Right forelimb (tissue), 1 donor: ENCODE results near the gene ZNF423.
A peak's percentile ranks its signal among the peaks of the same experiment; 100 is the strongest.
"Not testable (repeated sequence)": the region's sequence is repeated elsewhere in the genome, so short reads cannot be mapped to it uniquely, and the experiment has no call there.

ENCODE experiments used
- DNase-seq: peaks from one replicate; pipeline ENCODE4 v3.0.0-alpha.2; 2018

ZNF423 gene

DNA sequence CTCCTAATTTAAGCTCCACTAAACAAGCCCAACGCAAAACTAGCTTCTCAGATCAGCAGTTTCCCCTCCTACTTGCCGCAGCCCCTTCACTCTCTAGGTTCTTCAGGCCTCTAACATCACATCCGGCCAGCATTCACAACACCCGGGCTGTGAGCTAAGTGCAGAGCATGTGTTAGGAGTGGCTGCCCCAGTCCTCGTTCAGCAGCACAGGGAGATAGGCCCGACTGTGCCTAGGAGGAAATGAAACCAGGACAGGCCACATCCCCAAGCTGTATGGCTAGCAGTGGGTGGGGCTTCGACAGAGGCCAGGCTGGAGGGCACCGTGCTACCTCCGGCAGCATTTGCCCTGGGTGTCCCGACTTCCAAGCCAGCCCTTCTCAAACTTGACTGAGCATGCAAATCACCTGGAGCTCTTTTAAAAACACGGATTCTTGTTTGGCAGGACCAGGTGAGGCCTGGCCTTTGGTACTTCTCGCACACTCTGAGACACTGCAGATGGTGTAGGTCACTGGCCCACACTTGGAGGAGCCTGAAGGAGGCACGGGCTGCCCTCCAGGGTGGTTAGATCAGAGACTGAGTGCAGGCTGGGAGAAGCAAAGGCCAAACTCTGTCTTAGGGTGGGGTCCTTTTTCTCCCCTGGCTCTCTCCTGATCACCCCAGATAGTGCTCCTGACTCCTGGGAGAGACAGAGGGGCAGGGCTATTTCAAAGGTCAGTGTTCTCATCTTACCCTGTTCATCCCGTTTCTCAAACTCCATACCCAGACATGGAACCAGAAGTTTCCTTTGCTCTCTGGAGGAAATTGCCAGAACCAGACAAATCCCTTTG is 280.4 kb downstream of the ZNF423 start:
- no peak for DNase-seq

- no peak for DNase-seq
These were observed 281.1 kb downstream of the ZNF423 start for GRCh38 chr16:49574826-49575225.

DNA sequence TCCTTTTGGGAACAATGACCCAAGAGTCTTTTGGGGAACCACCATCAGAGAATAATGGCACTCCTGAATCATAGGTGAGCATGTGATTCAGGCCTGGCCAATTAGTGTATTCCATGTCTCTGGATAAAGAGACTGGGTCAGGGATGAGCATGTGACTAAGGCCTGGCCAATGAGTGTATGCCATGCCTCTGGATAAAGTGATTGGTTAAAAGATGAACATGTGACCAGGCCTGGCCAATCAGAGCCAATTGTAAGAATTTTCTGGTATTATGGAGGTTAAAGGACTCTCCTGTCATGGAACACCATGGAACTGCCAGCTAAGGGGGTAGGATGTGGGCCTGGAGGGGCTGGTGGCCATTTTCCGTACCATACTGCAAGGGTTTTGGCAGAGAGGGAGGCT is 288.0 kb downstream of the ZNF423 start:
- no peak for DNase-seq

DNA sequence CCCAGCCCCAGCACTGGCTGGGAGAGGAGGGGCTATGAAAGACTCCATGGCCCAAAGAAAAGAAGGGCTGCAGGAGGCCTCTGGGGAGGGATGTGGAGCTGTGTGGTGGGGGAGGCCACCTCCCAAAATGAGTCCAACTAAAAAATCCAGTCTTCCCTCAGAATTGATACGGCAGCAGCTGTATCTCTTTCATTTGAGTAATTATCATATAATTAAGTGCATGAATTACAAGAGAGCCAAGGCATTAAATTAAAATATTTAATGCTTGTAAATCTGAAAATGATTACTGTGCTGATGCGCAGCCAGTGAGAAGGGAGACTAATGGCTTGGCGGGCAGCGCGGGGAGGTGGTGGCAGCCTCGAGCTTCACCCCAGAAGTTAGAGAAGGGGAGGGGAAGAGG is 289.5 kb downstream of the ZNF423 start:
- DNase-seq = no peak

GRCh38 chr16:49564496-49565229 is 291.2 kb downstream of the ZNF423 start:
- DNase-seq = peak; percentile 78

DNA sequence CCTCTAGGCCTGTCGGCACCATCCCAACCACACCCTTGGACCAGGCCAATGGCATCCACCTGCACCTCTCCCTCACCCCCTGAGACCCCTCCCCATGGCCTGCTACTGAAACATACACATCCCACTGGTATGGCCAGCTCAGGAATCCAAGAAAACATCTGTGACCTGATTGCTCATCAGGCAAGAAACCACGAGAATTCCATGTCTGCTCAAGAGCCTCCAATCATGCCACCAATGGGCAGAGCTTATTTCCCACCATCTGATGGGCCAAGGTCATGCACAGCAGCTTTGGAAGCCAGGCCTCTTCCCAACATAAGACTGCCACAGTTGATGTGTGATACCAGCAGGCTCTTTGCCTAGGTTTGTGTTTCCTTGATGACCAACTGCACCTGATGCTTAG is 292.2 kb downstream of the ZNF423 start:
- no peak for DNase-seq

GRCh38 chr16:49562894-49563293 is 293.0 kb downstream of the ZNF423 start:
- not testable (repeated sequence) for DNase-seq

- no peak for DNase-seq
These were observed 293.7 kb downstream of the ZNF423 start for GRCh38 chr16:49562228-49562627.

- peak; percentile 77 for DNase-seq
These were observed 295.7 kb downstream of the ZNF423 start for GRCh38 chr16:49560004-49560830.

DNA sequence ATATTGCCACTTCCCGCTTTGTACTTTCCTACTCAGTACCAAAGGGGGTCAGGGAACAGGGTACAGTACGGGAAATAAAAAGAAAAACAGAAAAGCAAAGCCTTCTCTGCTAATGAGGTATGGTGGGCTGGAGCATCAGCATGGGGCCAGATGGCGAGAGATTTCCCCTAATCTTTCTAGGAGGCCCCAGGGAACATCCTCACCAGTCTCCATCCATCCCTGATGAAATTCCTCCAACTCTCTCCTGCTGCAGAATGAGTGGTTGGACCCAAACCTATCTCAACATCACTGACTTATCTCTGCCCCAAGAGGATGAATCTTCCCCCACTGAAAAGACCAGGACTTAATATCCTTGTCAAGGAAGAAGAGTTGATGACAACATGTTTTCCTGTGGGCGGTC is 296.7 kb downstream of the ZNF423 start:
- no peak for DNase-seq

DNA sequence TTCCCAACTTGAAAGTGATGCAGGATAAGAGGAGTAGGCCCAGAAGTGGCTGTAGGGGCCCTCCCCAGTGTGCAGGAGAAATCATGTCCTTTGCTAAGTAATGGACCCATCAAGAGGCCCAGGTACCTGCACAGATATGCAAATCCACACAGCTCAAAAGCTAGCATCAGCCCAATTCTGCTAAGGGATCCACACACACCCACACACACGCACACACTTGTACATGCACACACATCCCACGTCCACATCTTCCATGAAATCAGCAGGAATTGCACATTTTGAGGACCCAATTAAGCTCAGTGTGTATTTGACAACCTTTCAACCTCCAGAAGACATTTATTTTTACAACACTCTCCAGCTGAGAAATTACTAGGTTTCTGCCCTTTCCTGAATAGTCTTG is 297.5 kb downstream of the ZNF423 start:
- no peak for DNase-seq

GRCh38 chr16:49556606-49557446 is 299.1 kb downstream of the ZNF423 start:
- peak; percentile 69 for DNase-seq

- no peak for DNase-seq
These were observed 299.7 kb downstream of the ZNF423 start for GRCh38 chr16:49556249-49556605.

DNA sequence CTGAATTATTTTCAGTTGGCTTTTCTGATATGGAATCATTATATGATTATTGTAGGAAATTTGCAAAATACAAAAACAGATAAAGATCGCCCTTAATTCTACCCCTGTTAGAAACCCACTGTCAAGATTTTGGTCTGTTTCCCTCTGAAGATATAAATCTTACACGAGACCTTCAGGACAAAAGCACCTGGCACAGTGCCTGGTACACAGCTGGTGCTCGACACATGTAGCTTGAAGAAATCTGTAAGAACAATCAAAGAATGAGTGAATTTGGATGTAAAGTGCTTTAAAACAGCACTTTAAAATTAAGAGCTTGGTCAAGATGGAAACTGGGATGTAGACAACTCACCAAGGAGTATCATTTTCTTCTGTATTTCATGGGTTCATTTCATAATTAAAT is 301.2 kb downstream of the ZNF423 start:
- DNase-seq = no peak

DNA sequence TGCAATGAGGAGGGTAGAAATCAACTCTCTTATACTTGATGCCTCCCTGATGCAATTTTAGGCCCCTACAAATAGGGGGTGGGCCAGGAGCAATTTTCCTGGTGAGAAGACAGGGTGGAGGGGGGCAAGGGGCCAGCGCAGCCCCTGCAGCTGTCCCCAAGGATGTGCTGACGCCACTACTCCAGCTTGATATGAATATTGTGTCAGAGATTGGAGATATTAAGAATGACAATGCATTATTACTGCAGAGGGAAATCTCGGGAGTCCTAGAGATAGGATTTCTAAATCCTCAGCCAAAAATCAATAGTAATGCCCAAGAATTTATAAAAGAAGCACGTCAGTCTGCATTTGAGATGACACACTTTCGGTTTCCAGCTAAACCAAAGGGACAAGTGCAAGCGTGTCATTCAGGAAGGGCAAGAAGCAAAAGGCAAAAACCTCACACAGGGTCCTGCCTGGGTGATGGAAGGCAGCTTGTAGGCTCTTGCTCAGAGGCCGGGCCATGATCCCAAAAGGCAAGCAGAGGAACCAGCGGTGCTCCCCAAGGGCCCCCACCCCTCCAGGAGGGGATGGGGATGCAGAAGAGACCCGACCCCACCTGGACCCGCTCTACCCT is 303.5 kb downstream of the ZNF423 start:
- no peak for DNase-seq

DNA sequence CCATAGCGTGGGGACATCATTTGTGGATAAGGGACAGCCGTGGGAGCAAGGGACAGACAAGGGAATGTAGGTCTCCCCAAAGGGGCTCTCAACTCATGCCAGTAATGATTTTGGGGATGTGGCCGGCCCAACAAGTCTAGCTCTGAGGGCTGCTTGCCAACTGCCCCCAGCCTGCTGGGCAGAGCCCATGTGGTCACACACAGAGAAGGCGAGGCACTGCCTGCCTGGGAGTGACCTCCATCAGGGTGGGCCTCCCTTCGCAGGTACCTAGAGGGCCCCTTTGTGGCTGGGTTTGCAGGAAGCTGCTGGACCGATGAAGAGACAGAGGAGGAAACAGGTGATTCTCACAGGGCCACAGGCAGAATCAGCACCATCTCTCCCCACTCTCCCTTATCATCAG is 305.2 kb downstream of the ZNF423 start:
- no peak for DNase-seq

DNA sequence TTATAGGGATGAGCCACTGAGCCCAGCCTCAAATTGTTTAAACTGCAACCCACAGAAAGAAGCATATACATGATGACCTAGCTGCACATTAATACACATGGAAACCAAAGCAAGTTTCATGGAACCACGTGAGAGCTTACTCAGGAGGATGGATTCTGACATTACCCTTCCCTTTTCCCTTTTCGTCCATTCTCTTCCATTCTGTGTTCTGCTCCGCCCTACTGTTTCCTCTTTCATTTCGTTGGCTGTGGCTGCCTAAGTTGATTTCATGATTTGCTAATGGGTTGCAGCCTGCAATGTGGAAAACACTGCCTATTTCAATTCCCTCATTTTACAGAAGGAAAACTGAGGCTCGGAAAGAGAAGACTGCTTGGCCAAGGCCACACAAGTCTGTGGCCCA is 305.8 kb downstream of the ZNF423 start:
- DNase-seq = no peak

DNA sequence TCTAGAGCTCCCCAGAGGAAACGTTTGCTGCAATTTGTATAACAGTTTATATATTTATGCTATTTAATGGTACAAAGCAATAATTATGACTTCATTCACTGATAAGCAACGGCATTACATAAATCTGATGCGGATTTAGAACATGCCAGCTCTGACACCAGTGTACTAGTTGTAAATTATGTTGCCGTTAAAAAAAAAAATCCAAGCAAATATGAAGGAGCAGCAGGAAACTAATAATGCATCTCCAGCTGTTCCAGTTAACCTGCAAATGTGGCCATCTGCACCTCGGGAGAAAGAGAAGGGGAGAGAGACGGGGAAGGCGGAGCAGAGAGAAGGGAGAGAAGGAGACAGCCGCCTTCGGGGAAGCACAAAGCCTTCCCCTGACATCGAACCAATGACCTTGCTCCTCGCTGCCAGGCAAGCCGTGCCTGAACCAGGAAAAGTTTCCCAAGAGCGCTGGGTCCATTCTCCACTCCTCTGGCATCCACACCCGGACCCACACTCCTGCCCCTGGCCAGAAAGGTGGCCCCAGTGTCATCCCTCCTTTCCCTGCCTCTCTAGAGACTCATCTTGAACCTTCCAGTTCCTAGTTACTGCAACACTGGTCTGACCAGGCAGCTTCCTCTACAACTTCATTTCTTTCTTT is 307.5 kb downstream of the ZNF423 start:
- DNase-seq = no peak

DNA sequence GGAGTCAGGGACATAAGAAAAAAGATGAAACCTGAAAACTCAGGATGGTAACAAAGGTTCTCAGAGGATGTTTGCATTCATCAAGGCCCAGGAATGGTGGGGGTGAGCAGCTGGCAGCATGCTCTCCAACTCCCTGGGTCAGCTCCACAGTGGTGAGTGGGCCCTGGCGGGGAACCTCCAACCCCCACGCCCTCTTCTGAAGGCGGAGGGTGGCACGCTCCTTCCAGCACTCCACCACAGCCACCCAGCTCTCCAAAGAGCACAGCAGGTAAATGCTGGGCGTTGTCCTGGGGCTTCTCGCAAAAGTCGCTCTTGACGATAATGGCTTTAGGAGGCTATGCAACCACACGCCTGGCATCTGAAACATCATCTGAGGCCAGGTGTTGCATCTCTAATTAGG is 308.5 kb downstream of the ZNF423 start:
- DNase-seq = no peak

GRCh38 chr16:49546735-49547134 is 309.2 kb downstream of the ZNF423 start:
- DNase-seq = no peak

DNA sequence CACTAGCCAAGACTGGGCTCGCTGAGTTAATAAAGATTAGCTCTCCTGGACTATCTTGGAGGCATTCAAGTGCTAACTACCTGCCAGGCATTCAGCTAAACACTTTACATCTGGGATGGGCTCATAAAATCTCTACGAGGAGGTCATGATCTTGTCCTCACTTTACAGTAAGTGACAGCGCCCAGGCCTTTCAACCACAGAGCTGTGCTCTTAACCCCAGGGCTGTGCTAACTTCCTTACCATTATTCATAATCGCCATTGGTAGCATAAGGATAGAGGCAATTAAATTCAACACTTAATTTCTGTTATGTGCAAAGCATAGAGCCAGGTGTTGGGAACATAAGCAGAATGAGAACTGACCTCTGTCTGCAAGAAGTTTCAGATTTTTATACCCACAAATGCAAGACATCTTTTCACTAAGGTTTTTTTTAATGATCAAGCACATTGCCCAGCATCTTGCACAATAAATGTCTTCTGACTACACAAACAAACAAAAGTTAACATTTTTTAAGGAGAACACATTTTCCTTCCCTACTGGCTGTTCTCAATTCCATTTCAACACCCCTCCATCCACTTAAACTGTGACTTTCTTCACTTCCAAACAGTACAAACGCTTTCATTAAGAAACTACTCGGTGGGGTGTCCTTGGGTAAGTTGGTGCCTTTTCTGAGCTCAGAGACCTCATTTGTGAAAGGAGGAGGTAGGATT is 310.0 kb downstream of the ZNF423 start:
- no peak for DNase-seq
